Measurements from ENCODE around the gene SLC6A11.

Gene SLC6A11

GRCh38 chr3:10816019-10816862, at the start of gene SLC6A11:
Gene SLC6A11, plus strand, starts transcription at chr3:10816228. Its CDS starts 38 bp downstream, at chr3:10816266.
- Histone ChIP-seq H3K4me3 (ENCODE audit: low read depth, low read length) (peak within 1 kb of the TSS; percentile 56), H3K9ac (ENCODE audit: low read length) (peak within 1 kb of the TSS; percentile 63), H3K4me1 (ENCODE audit: control insufficient read depth, insufficient read depth, low read length) (no peaks in the 10 kb centered on the region), H3K9me3 (ENCODE audit: control insufficient read depth, insufficient read depth, low read depth, low read length) (no peaks in the 10 kb centered on the region), H3K36me3 (ENCODE audit: control insufficient read depth, insufficient read depth, low read length) (no peaks in the 10 kb centered on the region), H3K27ac (ENCODE audit: low read depth, low read length) (no peak within 1 kb of the TSS), H3K27me3 (ENCODE audit: control insufficient read depth, insufficient read depth, low read length) (peaks cover 62% of the 10 kb centered on the region)

GRCh38 chr3:10768708-10769394, 47.2 kb upstream of the SLC6A11 start:
- no peaks in the 10 kb centered on the region for H3K9me3 ChIP-seq (ENCODE audit: control insufficient read depth, insufficient read depth, low read depth, low read length)
- H3K9ac ChIP-seq (ENCODE audit: low read length), result no peak overlapping the region
- H3K4me1 ChIP-seq (ENCODE audit: control insufficient read depth, insufficient read depth, low read length), result no peaks in the 10 kb centered on the region; the same call in 1 of the 2 replicates
- no peaks in the 10 kb centered on the region; the same call in 1 of the 2 replicates for H3K27me3 ChIP-seq (ENCODE audit: control insufficient read depth, insufficient read depth, low read length)
- H3K27ac ChIP-seq (ENCODE audit: low read depth, low read length), result no peak overlapping the region
- no peaks in the 10 kb centered on the region for H3K36me3 ChIP-seq (ENCODE audit: control insufficient read depth, insufficient read depth, low read length)
- no peak overlapping the region for H3K4me3 ChIP-seq (ENCODE audit: low read depth, low read length)

GRCh38 chr3:10770547-10770946, 45.5 kb upstream of the SLC6A11 start:
- Histone ChIP-seq H3K9ac (ENCODE audit: low read length) (no peak overlapping the region), H3K27me3 (ENCODE audit: control insufficient read depth, insufficient read depth, low read length) (peaks cover 10% of the 10 kb centered on the region; the same call in 1 of the 2 replicates), H3K4me3 (ENCODE audit: low read depth, low read length) (no peak overlapping the region), H3K27ac (ENCODE audit: low read depth, low read length) (no peak overlapping the region), H3K4me1 (ENCODE audit: control insufficient read depth, insufficient read depth, low read length) (no peaks in the 10 kb centered on the region), H3K9me3 (ENCODE audit: control insufficient read depth, insufficient read depth, low read depth, low read length) (no peaks in the 10 kb centered on the region), H3K36me3 (ENCODE audit: control insufficient read depth, insufficient read depth, low read length) (no peaks in the 10 kb centered on the region)

GRCh38 chr3:10770981-10771380, 45.0 kb upstream of the SLC6A11 start:
- peaks cover 14% of the 10 kb centered on the region; the same call in 1 of the 2 replicates for H3K27me3 ChIP-seq (ENCODE audit: control insufficient read depth, insufficient read depth, low read length)
- H3K36me3 ChIP-seq (ENCODE audit: control insufficient read depth, insufficient read depth, low read length), result no peaks in the 10 kb centered on the region
- no peak overlapping the region for H3K27ac ChIP-seq (ENCODE audit: low read depth, low read length)
- no peaks in the 10 kb centered on the region for H3K4me1 ChIP-seq (ENCODE audit: control insufficient read depth, insufficient read depth, low read length)
- H3K4me3 ChIP-seq (ENCODE audit: low read depth, low read length), result no peak overlapping the region
- H3K9me3 ChIP-seq (ENCODE audit: control insufficient read depth, insufficient read depth, low read depth, low read length), result no peaks in the 10 kb centered on the region
- no peak overlapping the region for H3K9ac ChIP-seq (ENCODE audit: low read length)

GRCh38 chr3:10771486-10772270, 44.4 kb upstream of the SLC6A11 start:
- H3K27me3 ChIP-seq (ENCODE audit: control insufficient read depth, insufficient read depth, low read length), result peaks cover 19% of the 10 kb centered on the region; the same call in 1 of the 2 replicates
- no peak overlapping the region for H3K27ac ChIP-seq (ENCODE audit: low read depth, low read length)
- no peak overlapping the region for H3K9ac ChIP-seq (ENCODE audit: low read length)
- H3K9me3 ChIP-seq (ENCODE audit: control insufficient read depth, insufficient read depth, low read depth, low read length), result no peaks in the 10 kb centered on the region
- H3K36me3 ChIP-seq (ENCODE audit: control insufficient read depth, insufficient read depth, low read length), result no peaks in the 10 kb centered on the region
- H3K4me1 ChIP-seq (ENCODE audit: control insufficient read depth, insufficient read depth, low read length), result no peaks in the 10 kb centered on the region
- H3K4me3 ChIP-seq (ENCODE audit: low read depth, low read length), result no peak overlapping the region

- H3K9ac ChIP-seq (ENCODE audit: low read length), result no peak overlapping the region
- H3K4me1 ChIP-seq (ENCODE audit: control insufficient read depth, insufficient read depth, low read length), result no peaks in the 10 kb centered on the region
- no peak overlapping the region for H3K27ac ChIP-seq (ENCODE audit: low read depth, low read length)
- no peak overlapping the region for H3K4me3 ChIP-seq (ENCODE audit: low read depth, low read length)
- no peaks in the 10 kb centered on the region for H3K9me3 ChIP-seq (ENCODE audit: control insufficient read depth, insufficient read depth, low read depth, low read length)
- no peaks in the 10 kb centered on the region for H3K36me3 ChIP-seq (ENCODE audit: control insufficient read depth, insufficient read depth, low read length)
- peaks cover 19% of the 10 kb centered on the region; the same call in 1 of the 2 replicates for H3K27me3 ChIP-seq (ENCODE audit: control insufficient read depth, insufficient read depth, low read length)
Measured at GRCh38 chr3:10772271-10773161, 43.5 kb upstream of the SLC6A11 start.

- Histone ChIP-seq H3K4me3 (ENCODE audit: low read depth, low read length) (no peak overlapping the region), H3K9ac (ENCODE audit: low read length) (no peak overlapping the region), H3K36me3 (ENCODE audit: control insufficient read depth, insufficient read depth, low read length) (no peaks in the 10 kb centered on the region), H3K4me1 (ENCODE audit: control insufficient read depth, insufficient read depth, low read length) (no peaks in the 10 kb centered on the region), H3K27me3 (ENCODE audit: control insufficient read depth, insufficient read depth, low read length) (peaks cover 19% of the 10 kb centered on the region; the same call in 1 of the 2 replicates), H3K9me3 (ENCODE audit: control insufficient read depth, insufficient read depth, low read depth, low read length) (no peaks in the 10 kb centered on the region), H3K27ac (ENCODE audit: low read depth, low read length) (no peak overlapping the region)
Measured at GRCh38 chr3:10774129-10774670, 41.8 kb upstream of the SLC6A11 start.

GRCh38 chr3:10774825-10775224, 41.2 kb upstream of the SLC6A11 start:
- Histone ChIP-seq H3K27me3 (ENCODE audit: control insufficient read depth, insufficient read depth, low read length) (peaks cover 19% of the 10 kb centered on the region; the same call in 1 of the 2 replicates), H3K4me1 (ENCODE audit: control insufficient read depth, insufficient read depth, low read length) (no peaks in the 10 kb centered on the region), H3K27ac (ENCODE audit: low read depth, low read length) (no peak overlapping the region), H3K4me3 (ENCODE audit: low read depth, low read length) (no peak overlapping the region), H3K9ac (ENCODE audit: low read length) (no peak overlapping the region), H3K36me3 (ENCODE audit: control insufficient read depth, insufficient read depth, low read length) (no peaks in the 10 kb centered on the region), H3K9me3 (ENCODE audit: control insufficient read depth, insufficient read depth, low read depth, low read length) (no peaks in the 10 kb centered on the region)

- H3K27me3 ChIP-seq (ENCODE audit: control insufficient read depth, insufficient read depth, low read length), result peaks cover 19% of the 10 kb centered on the region; the same call in 1 of the 2 replicates
- H3K4me1 ChIP-seq (ENCODE audit: control insufficient read depth, insufficient read depth, low read length), result no peaks in the 10 kb centered on the region
- H3K9ac ChIP-seq (ENCODE audit: low read length), result no peak overlapping the region
- no peaks in the 10 kb centered on the region for H3K9me3 ChIP-seq (ENCODE audit: control insufficient read depth, insufficient read depth, low read depth, low read length)
- H3K36me3 ChIP-seq (ENCODE audit: control insufficient read depth, insufficient read depth, low read length), result no peaks in the 10 kb centered on the region
- no peak overlapping the region for H3K4me3 ChIP-seq (ENCODE audit: low read depth, low read length)
- H3K27ac ChIP-seq (ENCODE audit: low read depth, low read length), result no peak overlapping the region
Measured at GRCh38 chr3:10775259-10775658, 40.8 kb upstream of the SLC6A11 start.

GRCh38 chr3:10775828-10776227, 40.2 kb upstream of the SLC6A11 start:
- Histone ChIP-seq H3K4me3 (ENCODE audit: low read depth, low read length) (no peak overlapping the region), H3K4me1 (ENCODE audit: control insufficient read depth, insufficient read depth, low read length) (no peaks in the 10 kb centered on the region), H3K27me3 (ENCODE audit: control insufficient read depth, insufficient read depth, low read length) (peaks cover 19% of the 10 kb centered on the region; the same call in 1 of the 2 replicates), H3K9ac (ENCODE audit: low read length) (no peak overlapping the region), H3K36me3 (ENCODE audit: control insufficient read depth, insufficient read depth, low read length) (no peaks in the 10 kb centered on the region), H3K27ac (ENCODE audit: low read depth, low read length) (no peak overlapping the region), H3K9me3 (ENCODE audit: control insufficient read depth, insufficient read depth, low read depth, low read length) (no peaks in the 10 kb centered on the region)
